SK-N-SH treated with all-trans-retinoic acid at 6 μM for 48 hours (cell line): ENCODE results near the gene PHYHD1.

ENCODE experiments used
- ATAC-seq: fragments of 200-7000 bp; cut with Tn5 transposase; 3 replicates; pipeline ENCODE4 v1.9.1; 2020; ENCODE audit warnings: mild to moderate bottlenecking, moderate library complexity
- ARNTL ChIP-seq: fragments of 450-650 bp; formaldehyde crosslinking; IDR thresholded peaks from 2 replicates; pipeline ENCODE4 v1.5.0; 2020; ENCODE audit warnings: low read depth, mild to moderate bottlenecking, moderate library complexity, borderline replicate concordance
- BACH2 ChIP-seq: fragments of 250-450 bp; sonication (Bioruptor Pico); IDR thresholded peaks from 2 replicates; pipeline ENCODE4 v1.9.0; 2021; ENCODE audit warnings: mild to moderate bottlenecking, borderline replicate concordance
- CSDC2 ChIP-seq: fragments of 250-450 bp; sonication (Bioruptor Pico); IDR thresholded peaks from 2 replicates; pipeline ENCODE4 v1.5.0; 2020; ENCODE audit warnings: mild to moderate bottlenecking, moderate library complexity
- CSRNP3 ChIP-seq: fragments of 250-450 bp; sonication (Bioruptor Pico); IDR thresholded peaks from 2 replicates; pipeline ENCODE4 v1.5.1; 2021; ENCODE audit warnings: mild to moderate bottlenecking, moderate library complexity
- ESRRG ChIP-seq: fragments of 250-450 bp; sonication (Bioruptor Pico); IDR thresholded peaks from 2 replicates; pipeline ENCODE4 v1.6.1; 2021; ENCODE audit warnings: mild to moderate bottlenecking
- GLIS3 ChIP-seq: fragments of 250-450 bp; sonication (Bioruptor Pico); IDR thresholded peaks from 2 replicates; pipeline ENCODE4 v1.5.0; 2020; ENCODE audit warnings: mild to moderate bottlenecking, moderate library complexity
- ISL1 ChIP-seq: fragments of 250-450 bp; sonication (Bioruptor Pico); IDR thresholded peaks from 2 replicates; pipeline ENCODE4 v2.1.2; 2022; ENCODE audit warnings: mild to moderate bottlenecking, moderate library complexity
- OSR1 ChIP-seq: fragments of 250-450 bp; sonication (Bioruptor Pico); IDR thresholded peaks from 2 replicates; pipeline ENCODE4 v1.8.0; 2022; ENCODE audit warnings: moderate library complexity, mild to moderate bottlenecking, inconsistent platforms
- POU6F1 ChIP-seq: fragments of 250-450 bp; sonication (Bioruptor Pico); IDR thresholded peaks from 2 replicates; pipeline ENCODE4 v1.8.0; 2021; ENCODE audit warnings: low read depth, mild to moderate bottlenecking, moderate library complexity, borderline replicate concordance
- PPARA ChIP-seq: fragments of 250-450 bp; sonication (Bioruptor Pico); IDR thresholded peaks from 2 replicates; pipeline ENCODE4 v1.5.0; 2020; ENCODE audit warnings: mild to moderate bottlenecking, borderline replicate concordance
- RARB ChIP-seq: fragments of 250-450 bp; sonication (Bioruptor Pico); IDR thresholded peaks from 2 replicates; pipeline ENCODE4 v1.8.0; 2021; ENCODE audit warnings: mild to moderate bottlenecking, moderate library complexity
- SNAI2 ChIP-seq: fragments of 250-450 bp; sonication (Bioruptor Pico); IDR thresholded peaks from 2 replicates; pipeline ENCODE4 v1.5.0; 2020; ENCODE audit warnings: mild to moderate bottlenecking, moderate library complexity
- TCF4 ChIP-seq: fragments of 250-450 bp; sonication (Bioruptor Pico); IDR thresholded peaks from 2 replicates; pipeline ENCODE4 v1.8.0; 2021; ENCODE audit warnings: mild to moderate bottlenecking, moderate library complexity, borderline replicate concordance
- TOX ChIP-seq: fragments of 250-450 bp; sonication (Bioruptor Pico); IDR thresholded peaks from 2 replicates; pipeline ENCODE4 v1.8.0; 2021; ENCODE audit warnings: mild to moderate bottlenecking, moderate library complexity, borderline replicate concordance
- TSHZ2 ChIP-seq: fragments of 250-450 bp; sonication (Bioruptor Pico); IDR thresholded peaks from 2 replicates; pipeline ENCODE4 v1.5.0; 2020; ENCODE audit warnings: mild to moderate bottlenecking, moderate library complexity
- ZC3H10 ChIP-seq: fragments of 250-450 bp; sonication (Bioruptor Pico); IDR thresholded peaks from 2 replicates; pipeline ENCODE4 v1.5.1; 2021; ENCODE audit warnings: mild to moderate bottlenecking, moderate library complexity
- ZFP3 ChIP-seq: fragments of 250-450 bp; sonication (Bioruptor Pico); IDR thresholded peaks from 2 replicates; pipeline ENCODE4 v1.5.0; 2020; ENCODE audit warnings: mild to moderate bottlenecking, moderate library complexity
- ZFP30 ChIP-seq: fragments of 450-650 bp; formaldehyde crosslinking; IDR thresholded peaks from 2 replicates; pipeline ENCODE4 v1.5.0; 2022; ENCODE audit warnings: mild to moderate bottlenecking, moderate library complexity
- ZNF70 ChIP-seq: fragments of 450-650 bp; formaldehyde crosslinking; IDR thresholded peaks from 2 replicates; pipeline ENCODE4 v1.5.0; 2020; ENCODE audit warnings: mild to moderate bottlenecking, moderate library complexity
- ZNF8 ChIP-seq: fragments of 450-650 bp; formaldehyde crosslinking; IDR thresholded peaks from 2 replicates; pipeline ENCODE4 v1.5.0; 2020; ENCODE audit warnings: mild to moderate bottlenecking, moderate library complexity
- TF ChIP-seq, protein P1 (sequence below): fragments of 250-450 bp; sonication (Bioruptor Pico); IDR thresholded peaks from 2 replicates; pipeline ENCODE4 v1.8.0; 2020; ENCODE audit warnings: mild to moderate bottlenecking, moderate library complexity, borderline replicate concordance
- TF ChIP-seq, protein P2 (sequence below): fragments of 250-450 bp; sonication (Bioruptor Pico); IDR thresholded peaks from 2 replicates; pipeline ENCODE4 v1.5.1; 2020; ENCODE audit warnings: low read depth, mild to moderate bottlenecking, moderate library complexity

PHYHD1 gene

GRCh38 chr9:128893354-128893753, 27.4 kb upstream of the PHYHD1 start:
- no peak for ATAC-seq
- TF ChIP-seq BACH2: no peak
- TF ChIP-seq, protein P1, sequence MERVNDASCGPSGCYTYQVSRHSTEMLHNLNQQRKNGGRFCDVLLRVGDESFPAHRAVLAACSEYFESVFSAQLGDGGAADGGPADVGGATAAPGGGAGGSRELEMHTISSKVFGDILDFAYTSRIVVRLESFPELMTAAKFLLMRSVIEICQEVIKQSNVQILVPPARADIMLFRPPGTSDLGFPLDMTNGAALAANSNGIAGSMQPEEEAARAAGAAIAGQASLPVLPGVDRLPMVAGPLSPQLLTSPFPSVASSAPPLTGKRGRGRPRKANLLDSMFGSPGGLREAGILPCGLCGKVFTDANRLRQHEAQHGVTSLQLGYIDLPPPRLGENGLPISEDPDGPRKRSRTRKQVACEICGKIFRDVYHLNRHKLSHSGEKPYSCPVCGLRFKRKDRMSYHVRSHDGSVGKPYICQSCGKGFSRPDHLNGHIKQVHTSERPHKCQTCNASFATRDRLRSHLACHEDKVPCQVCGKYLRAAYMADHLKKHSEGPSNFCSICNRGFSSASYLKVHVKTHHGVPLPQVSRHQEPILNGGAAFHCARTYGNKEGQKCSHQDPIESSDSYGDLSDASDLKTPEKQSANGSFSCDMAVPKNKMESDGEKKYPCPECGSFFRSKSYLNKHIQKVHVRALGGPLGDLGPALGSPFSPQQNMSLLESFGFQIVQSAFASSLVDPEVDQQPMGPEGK (CRISPR knock-in tag): no peak
- TF ChIP-seq ZNF8: no peak
- TF ChIP-seq ZFP30 (CRISPR knock-in tag): no peak
- TF ChIP-seq TSHZ2 (CRISPR knock-in tag): no peak
- TF ChIP-seq TCF4 (CRISPR knock-in tag): no peak
- no peak for TF ChIP-seq SNAI2 (CRISPR knock-in tag)
- no peak for TF ChIP-seq ZFP3 (CRISPR knock-in tag)
- no peak for TF ChIP-seq POU6F1 (CRISPR knock-in tag)
- TF ChIP-seq ZNF70 (CRISPR knock-in tag): no peak
- TF ChIP-seq CSDC2 (CRISPR knock-in tag): no peak
- TF ChIP-seq, all 23 proteins: peak for 0

GRCh38 chr9:128894764-128895163, 26.0 kb upstream of the PHYHD1 start:
- TF ChIP-seq GLIS3: no peak
- no peak for TF ChIP-seq CSRNP3 (CRISPR knock-in tag)
- no peak for TF ChIP-seq BACH2
- TF ChIP-seq ESRRG: no peak
- TF ChIP-seq ZC3H10 (CRISPR knock-in tag): no peak
- TF ChIP-seq ZNF70 (CRISPR knock-in tag): no peak
- no peak for TF ChIP-seq ARNTL (CRISPR knock-in tag)
- TF ChIP-seq ZFP30 (CRISPR knock-in tag): no peak
- TF ChIP-seq ISL1: no peak
- TF ChIP-seq, protein P1 (CRISPR knock-in tag): no peak
- no peak for TF ChIP-seq POU6F1 (CRISPR knock-in tag)
- no peak for TF ChIP-seq PPARA
- no peak for TF ChIP-seq SNAI2 (CRISPR knock-in tag)
- TF ChIP-seq ZFP3 (CRISPR knock-in tag): no peak
- TF ChIP-seq TOX (CRISPR knock-in tag): no peak
- TF ChIP-seq TCF4 (CRISPR knock-in tag): no peak
- TF ChIP-seq TSHZ2 (CRISPR knock-in tag): no peak
- TF ChIP-seq, protein P2, sequence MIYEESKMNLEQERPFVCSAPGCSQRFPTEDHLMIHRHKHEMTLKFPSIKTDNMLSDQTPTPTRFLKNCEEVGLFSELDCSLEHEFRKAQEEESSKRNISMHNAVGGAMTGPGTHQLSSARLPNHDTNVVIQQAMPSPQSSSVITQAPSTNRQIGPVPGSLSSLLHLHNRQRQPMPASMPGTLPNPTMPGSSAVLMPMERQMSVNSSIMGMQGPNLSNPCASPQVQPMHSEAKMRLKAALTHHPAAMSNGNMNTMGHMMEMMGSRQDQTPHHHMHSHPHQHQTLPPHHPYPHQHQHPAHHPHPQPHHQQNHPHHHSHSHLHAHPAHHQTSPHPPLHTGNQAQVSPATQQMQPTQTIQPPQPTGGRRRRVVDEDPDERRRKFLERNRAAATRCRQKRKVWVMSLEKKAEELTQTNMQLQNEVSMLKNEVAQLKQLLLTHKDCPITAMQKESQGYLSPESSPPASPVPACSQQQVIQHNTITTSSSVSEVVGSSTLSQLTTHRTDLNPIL (CRISPR knock-in tag): no peak
- TF ChIP-seq RARB (CRISPR knock-in tag): no peak
- no peak for TF ChIP-seq OSR1 (CRISPR knock-in tag)
- TF ChIP-seq, all 23 proteins: peak for 0
- no peak for ATAC-seq
